ENCODE measurements around the gene EMP2.

EMP2 gene

DNA sequence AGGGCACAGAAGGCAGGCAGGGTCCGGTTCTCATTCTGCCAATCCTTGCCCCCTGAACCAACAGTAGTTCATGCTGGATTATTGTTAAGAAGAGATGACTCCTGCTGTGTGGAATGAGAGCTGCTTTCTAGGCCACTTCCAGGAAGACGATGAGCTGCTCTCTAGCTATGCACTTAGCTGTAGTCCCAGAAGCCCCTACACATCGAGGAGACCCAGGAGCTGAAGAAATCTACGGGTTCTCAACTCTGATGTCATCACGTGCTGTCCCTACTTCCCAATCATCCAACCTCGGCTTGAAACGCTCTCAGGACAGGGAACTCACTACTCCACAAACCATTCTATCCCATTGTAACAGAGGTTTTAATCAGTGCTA, 29.0 kb upstream of the EMP2 start:
- DNase-seq = no peak

DNA sequence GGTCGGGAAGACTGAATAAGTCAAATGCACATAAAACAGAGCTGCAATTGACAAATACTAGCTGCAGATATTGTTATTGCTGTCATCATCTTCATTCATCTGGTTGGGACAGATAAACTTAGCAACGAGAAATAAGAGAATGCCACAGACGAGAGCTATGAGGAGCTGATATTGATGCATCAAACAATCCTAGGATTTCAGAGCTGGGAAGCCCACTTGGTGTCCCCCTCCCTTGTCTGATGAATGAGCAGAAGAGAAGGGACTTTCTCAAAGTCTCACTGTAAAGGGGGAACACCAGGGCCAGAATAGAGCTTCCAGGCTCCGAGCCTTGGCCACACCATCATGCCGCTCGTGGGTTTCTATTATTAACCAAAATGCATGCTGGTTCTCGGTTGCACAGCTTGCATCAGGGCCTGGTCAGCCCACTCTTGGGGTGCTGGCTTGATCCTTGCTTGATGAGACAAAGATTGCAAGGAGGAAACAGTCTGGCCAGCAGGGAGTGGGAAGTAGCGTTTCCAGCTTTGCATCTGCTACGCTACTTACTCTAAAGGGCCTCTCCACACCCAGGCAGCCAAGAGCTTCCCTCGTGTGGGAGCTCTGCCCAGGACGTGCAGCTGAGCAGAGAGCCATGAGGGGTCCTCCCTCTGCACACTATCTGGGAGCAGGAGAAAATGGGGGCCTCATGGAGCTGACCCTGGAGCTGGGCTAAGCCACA, 28.4 kb upstream of the EMP2 start:
- DNase-seq = no peak

GRCh38 chr16:10607157-10607556, 26.8 kb upstream of the EMP2 start:
- DNase-seq = no peak

DNA sequence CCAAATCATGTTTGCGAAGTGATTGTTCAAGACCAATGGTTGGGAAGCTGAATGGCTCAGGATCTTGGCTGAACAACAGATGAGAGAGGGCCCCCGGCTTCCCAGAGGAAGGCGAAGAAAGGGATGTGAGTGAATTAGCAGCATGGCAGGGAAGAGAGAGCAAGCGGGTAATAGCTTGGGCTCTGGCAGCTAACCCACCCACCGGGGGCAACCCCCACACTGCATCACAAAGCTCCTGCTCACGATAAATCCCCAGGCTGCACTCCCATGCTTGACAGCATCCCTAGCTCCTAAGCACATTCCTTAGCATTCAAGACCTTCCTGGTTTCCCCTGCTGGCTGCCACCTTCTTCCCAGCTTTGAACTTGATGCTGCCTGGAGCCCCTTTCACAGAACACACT, 26.2 kb upstream of the EMP2 start:
- no peak for DNase-seq

DNA sequence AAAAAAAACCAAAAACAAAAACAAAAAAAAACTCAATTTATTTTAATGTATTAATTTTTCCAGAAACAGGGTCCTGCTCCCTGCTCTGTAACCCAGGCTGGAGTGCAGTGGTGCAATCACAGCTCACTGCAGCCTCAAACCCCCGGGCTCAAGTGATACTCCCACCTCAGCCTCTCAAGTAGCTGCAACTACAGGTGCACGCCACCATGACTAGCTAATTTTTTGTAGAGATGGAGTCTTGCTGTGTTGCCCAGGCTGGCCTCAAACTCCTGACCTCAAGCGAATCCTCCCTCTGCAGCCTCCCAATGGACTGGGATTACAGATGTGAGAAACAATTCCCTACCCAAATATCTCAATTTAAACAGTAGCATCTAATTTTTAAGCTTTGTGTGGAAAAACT, 25.2 kb upstream of the EMP2 start:
- DNase-seq = no peak

- no peak for DNase-seq
Observed at GRCh38 chr16:10601444-10602408, 21.3 kb upstream of the EMP2 start.

GRCh38 chr16:10600782-10601443, 20.5 kb upstream of the EMP2 start:
- no peak for DNase-seq

GRCh38 chr16:10599626-10600025, 19.2 kb upstream of the EMP2 start:
- no peak for DNase-seq

GRCh38 chr16:10598157-10598556, 17.8 kb upstream of the EMP2 start:
- DNase-seq = no peak

DNA sequence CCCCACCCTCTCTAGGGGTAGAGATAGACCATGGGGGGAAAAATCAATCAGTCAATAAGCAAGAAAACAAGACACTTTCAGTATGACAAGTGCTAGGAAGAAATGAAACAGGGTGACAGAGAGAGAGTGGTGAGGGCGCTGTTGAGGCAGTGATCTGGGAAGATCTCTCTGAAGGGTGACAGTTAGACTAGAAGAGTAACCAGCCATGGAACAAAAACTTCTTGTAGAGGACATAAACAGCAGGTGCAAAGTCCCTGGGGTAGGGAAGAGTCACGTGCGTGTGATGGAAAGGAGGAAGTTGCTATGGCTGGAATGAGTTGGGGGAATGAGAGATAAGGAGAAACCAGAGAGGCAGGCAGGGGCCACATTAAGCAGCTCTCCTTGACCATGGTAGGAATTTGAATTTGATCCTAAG, 16.8 kb upstream of the EMP2 start:
- no peak for DNase-seq

DNA sequence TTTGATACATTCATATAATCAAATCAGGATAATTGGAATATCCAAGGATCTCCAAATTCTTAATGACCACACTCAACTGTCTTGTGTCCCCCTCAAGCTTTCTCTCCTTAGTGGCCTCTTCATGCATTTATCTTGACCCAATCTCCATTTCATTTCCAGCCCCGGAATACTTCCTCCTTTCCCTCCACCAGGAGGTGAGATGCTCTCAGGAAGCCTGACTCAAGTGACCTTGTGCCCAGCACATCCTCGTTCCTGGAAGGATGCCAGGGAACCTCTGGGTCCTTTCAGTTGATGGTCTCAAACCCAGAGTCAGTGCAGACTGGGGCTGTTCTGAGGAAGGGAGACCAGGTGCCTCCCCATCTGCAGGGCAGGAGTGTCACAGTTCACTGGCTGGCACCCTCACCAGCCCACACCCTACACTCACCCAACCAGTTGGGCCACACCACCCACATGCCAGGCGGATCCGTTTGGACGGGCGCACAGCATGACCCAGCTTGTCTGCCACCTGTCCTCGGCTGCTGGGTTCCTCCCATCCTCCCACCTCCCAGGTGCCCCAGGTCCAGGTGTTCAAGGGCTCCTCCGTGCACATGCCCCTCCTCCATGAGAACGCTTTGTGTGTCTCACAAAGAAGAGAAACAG, 14.0 kb upstream of the EMP2 start:
- DNase-seq = peak; percentile 99

GRCh38 chr16:10592611-10593010, 12.2 kb upstream of the EMP2 start:
- DNase-seq = no peak

DNA sequence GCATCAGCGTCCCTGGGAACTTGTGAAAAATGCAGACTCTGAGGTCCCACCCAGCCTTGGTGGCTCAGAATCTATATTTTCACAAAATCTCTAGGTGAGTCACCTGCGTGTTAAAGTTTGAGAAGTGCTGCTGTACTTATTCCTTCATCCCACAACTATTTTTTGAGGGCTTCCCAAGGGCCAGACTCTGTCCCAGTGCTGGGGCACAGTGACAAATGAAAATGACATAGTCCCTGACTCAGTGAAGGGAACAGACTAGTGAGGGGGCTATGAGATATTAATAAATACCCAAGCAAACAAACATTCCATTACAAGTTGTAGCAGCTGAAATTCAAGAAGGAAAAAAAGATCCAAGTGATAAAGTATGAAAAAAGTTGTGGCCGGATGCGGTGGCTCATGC, 9.9 kb upstream of the EMP2 start:
- DNase-seq = no peak

- DNase-seq = no peak
Observed at GRCh38 chr16:10589109-10589508, 8.7 kb upstream of the EMP2 start.

- no peak for DNase-seq
Observed at GRCh38 chr16:10587622-10588021, 7.2 kb upstream of the EMP2 start.

DNA sequence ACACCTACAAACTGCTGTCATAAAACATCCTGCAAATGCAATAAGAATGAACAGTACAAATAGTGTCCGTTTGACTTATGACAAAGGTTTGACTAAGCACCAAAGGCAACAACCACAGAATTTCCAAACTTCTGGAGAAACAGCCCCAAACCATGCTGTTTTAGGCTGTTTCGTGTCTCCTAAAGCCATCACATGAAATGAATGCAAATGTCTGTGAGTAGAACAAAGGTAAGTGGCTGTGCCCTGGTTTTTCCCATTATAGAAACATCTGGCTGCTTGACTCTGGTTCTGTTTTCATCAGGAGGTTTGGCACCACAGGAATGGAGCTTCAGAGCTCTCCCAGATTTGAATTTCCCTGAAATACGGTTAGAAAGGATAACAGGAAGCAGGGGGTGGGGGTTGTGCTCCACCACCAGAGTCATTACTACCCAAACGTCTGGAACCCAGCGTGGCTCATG, 4.6 kb upstream of the EMP2 start:
- DNase-seq = no peak

GRCh38 chr16:10583269-10583668, 2.9 kb upstream of the EMP2 start:
- DNase-seq = no peak

DNA sequence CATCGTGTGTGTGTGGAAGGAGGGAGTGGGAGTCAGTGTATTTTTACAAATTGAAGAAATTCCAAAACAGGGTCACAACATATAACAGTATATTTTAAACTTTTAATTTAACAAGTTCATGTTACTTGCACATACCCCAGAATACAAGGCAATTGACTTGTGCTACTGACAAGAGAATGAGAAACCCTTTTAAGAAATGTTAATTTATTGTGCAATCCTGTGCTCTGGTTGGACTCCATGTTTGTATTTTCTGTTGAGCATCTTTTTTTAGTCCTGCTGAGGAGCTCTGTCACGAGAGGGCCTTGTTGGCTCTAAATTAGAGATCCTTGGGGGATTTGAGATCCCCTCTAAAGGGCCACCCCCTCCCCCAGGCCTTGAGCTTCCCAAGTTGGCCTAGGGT, 1.1 kb upstream of the EMP2 start:
- no peak for DNase-seq

- no peak for DNase-seq
Observed at GRCh38 chr16:10580883-10581247, 467 bp upstream of the EMP2 start.

- DNase-seq = no peak
Observed at GRCh38 chr16:10579575-10579964, 828 bp downstream of the EMP2 start.

DNA sequence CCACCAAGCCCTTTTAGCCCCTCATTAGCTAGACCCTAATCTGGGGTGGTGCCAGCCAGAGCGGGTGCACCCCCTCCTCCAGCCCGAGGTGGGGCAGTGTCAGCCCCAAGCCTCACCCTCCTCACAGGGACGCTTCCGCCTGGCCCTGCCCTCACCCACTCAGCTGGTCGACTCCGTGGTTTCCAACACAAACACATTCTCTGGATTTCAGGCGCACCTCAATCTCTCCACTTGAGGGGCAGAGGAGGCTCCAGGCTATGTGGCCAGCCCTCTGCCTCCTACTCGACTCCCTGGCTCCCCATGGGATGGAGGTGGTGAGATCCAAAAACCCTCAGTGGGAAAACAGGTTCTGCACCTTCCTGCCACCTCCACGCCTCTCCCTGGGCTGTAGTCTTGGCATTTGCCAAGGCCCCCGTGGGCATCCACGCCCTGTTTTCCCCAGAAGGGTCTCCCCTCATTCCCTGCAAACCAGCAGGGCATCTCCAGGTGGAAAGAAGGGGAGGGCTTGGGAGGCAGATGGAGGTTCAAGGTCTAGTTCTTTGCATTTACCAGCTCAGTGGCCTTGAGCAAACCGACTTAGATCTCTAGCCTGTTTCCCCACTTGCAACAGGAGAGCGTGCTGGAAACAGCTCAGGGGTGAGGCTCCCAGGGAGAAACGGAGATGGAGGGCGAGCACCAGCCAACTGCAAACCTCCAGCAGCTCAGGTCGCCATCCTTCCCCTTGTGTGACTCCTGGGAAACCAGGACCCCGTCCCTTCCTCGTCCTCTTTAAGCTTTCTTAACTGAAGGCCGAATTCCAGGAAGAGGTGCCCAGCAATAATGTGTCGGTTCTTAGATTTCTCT, 1.7 kb downstream of the EMP2 start:
- DNase-seq = no peak
